HG02973 (cell line): ENCODE measurements around the gene ENGASE.

Experiments
- ATAC-seq: cut with Tn5 transposase; IDR thresholded peaks from one replicate; pipeline ENCODE4 v1.9.1; 2021; ENCODE audit warnings: moderate library complexity; ENCODE audit not compliant: unreplicated experiment

ENGASE gene

GRCh38 chr17:79091226-79091670, 16.6 kb downstream of the ENGASE start:
- ATAC-seq = no peak

GRCh38 chr17:79092567-79092966, 17.9 kb downstream of the ENGASE start:
- ATAC-seq = no peak

- ATAC-seq = no peak
Measured at GRCh38 chr17:79093270-79093669, 18.6 kb downstream of the ENGASE start.

GRCh38 chr17:79094261-79094660, 19.6 kb downstream of the ENGASE start:
- no peak for ATAC-seq

- no peak for ATAC-seq
Measured at GRCh38 chr17:79095345-79096055, 20.9 kb downstream of the ENGASE start.

GRCh38 chr17:79096477-79096876, 21.9 kb downstream of the ENGASE start:
- ATAC-seq = no peak

- ATAC-seq = no peak
Measured at GRCh38 chr17:79097226-79098055, 22.8 kb downstream of the ENGASE start.

GRCh38 chr17:79098282-79098867, 23.8 kb downstream of the ENGASE start:
- no peak for ATAC-seq

- no peak for ATAC-seq
Measured at GRCh38 chr17:79100405-79100804, 25.8 kb downstream of the ENGASE start.

- ATAC-seq = no peak
Measured at GRCh38 chr17:79101111-79101673, 26.6 kb downstream of the ENGASE start.

GRCh38 chr17:79102214-79102613, 27.6 kb downstream of the ENGASE start:
- ATAC-seq = no peak

- ATAC-seq = no peak
Measured at GRCh38 chr17:79104898-79105600, 30.4 kb downstream of the ENGASE start.

- ATAC-seq = no peak
Measured at GRCh38 chr17:79105937-79106336, 31.3 kb downstream of the ENGASE start.

GRCh38 chr17:79106958-79107357, 32.3 kb downstream of the ENGASE start:
- no peak for ATAC-seq

GRCh38 chr17:79107499-79108231, 33.0 kb downstream of the ENGASE start:
- no peak for ATAC-seq

- ATAC-seq = no peak
Measured at GRCh38 chr17:79108232-79108850, 33.7 kb downstream of the ENGASE start.

GRCh38 chr17:79108870-79109269, 34.2 kb downstream of the ENGASE start:
- no peak for ATAC-seq

- no peak for ATAC-seq
Measured at GRCh38 chr17:79109584-79109983, 35.0 kb downstream of the ENGASE start.

- ATAC-seq = no peak
Measured at GRCh38 chr17:79111097-79111496, 36.5 kb downstream of the ENGASE start.

- ATAC-seq = no peak
Measured at GRCh38 chr17:79112471-79112870, 37.8 kb downstream of the ENGASE start.
